ENCODE data around the gene TRIM37. TPM values are rescaled to one million over a fixed set of nuclear protein-coding genes. Genes with fewer than 3 reads are reported as not detected.
A peak's percentile ranks its signal among the peaks of the same experiment; 100 is the strongest.

The TRIM37 gene
- total RNA-seq, 1 donor from 2014 or later: 24.8 TPM

DNA sequence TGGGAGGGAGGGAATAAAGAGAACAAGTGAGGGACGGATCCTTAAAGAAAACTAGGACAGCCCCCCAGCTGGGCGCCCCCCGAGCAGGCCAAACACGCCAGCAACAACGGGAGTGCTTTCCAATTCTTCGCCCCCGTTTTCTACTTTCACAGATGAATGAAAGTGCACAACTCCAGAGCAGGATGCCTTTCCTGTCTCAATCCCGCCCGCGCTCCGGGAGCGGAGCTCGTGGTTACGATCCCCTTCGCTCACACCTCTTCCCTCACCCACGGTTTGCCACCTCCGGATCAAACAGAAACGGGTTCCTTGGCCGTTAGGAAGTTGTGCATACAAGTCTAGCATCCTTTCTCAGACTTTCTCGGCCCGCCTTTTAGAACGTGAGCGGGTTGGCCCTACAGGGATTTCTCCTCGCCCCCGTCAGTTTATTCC, 47.6 kb upstream of the TRIM37 start:
- no peak overlapping the region for H3K27ac Mint-ChIP-seq (ENCODE audit: unreplicated experiment)
- H3K36me3 Mint-ChIP-seq (ENCODE audit: low read depth, unreplicated experiment): no peaks in the 10 kb centered on the region
- no peaks in the 10 kb centered on the region for H3K9me3 Mint-ChIP-seq (ENCODE audit: unreplicated experiment)
- H3K27me3 Mint-ChIP-seq (ENCODE audit: unreplicated experiment): no peaks in the 10 kb centered on the region
- peaks cover 10% of the 10 kb centered on the region for H3K4me1 Mint-ChIP-seq (ENCODE audit: unreplicated experiment)
- DNase-seq (ENCODE audit: low spot score): peak; percentile 56
- TF ChIP-seq, protein P1, sequence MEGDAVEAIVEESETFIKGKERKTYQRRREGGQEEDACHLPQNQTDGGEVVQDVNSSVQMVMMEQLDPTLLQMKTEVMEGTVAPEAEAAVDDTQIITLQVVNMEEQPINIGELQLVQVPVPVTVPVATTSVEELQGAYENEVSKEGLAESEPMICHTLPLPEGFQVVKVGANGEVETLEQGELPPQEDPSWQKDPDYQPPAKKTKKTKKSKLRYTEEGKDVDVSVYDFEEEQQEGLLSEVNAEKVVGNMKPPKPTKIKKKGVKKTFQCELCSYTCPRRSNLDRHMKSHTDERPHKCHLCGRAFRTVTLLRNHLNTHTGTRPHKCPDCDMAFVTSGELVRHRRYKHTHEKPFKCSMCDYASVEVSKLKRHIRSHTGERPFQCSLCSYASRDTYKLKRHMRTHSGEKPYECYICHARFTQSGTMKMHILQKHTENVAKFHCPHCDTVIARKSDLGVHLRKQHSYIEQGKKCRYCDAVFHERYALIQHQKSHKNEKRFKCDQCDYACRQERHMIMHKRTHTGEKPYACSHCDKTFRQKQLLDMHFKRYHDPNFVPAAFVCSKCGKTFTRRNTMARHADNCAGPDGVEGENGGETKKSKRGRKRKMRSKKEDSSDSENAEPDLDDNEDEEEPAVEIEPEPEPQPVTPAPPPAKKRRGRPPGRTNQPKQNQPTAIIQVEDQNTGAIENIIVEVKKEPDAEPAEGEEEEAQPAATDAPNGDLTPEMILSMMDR (IDR thresholded peaks at IDR 0.05; ENCODE audit: unreplicated experiment): no peak
- H3K4me3 Mint-ChIP-seq (ENCODE audit: unreplicated experiment): no peak overlapping the region

DNA sequence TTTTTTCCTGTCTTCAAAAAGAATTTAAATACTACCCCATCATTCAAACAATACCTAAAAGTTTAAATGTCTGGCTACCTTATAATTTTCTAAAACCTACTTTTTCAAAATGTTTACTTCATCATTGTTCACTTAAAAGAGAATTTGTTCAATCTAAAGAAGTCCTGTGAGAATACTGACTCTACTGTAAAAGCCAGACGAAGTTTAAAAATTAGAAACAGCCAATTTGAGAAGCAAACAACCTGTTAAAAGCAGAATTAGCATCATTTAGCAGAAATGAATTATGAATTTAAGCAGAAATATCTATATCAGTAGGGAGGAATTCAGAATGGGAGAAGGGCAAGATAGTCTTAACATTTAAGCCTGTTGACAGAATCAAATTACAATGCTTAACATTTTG, 46.2 kb upstream of the TRIM37 start:
- Mint-ChIP-seq H3K4me3 (ENCODE audit: unreplicated experiment) (no peak overlapping the region), H3K9me3 (ENCODE audit: unreplicated experiment) (no peaks in the 10 kb centered on the region), H3K4me1 (ENCODE audit: unreplicated experiment) (peaks cover 10% of the 10 kb centered on the region)

DNA sequence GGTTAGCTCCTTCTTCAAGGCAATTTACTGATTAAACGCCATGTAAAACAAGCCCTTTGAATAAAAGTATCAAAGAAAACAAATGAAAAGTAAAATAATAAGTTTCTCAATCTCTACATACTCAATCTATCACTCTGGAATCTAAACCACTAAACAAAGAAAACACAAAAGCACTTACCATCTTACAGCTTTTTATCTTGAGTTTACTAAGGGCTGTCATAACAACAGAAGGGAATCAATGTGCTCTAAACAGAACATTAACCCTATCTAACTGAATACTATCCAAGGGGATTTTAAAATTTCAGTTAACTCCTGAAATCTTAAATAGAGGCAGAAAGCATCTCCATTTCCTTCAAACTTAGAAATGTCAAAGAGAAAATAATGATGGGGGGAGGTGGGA, 44.9 kb upstream of the TRIM37 start:
- Mint-ChIP-seq H3K4me3 (ENCODE audit: unreplicated experiment) (no peak overlapping the region), H3K27ac (ENCODE audit: unreplicated experiment) (peak overlapping the region; percentile 32), H3K4me1 (ENCODE audit: unreplicated experiment) (peaks cover 10% of the 10 kb centered on the region), H3K9me3 (ENCODE audit: unreplicated experiment) (no peaks in the 10 kb centered on the region), H3K27me3 (ENCODE audit: unreplicated experiment) (no peaks in the 10 kb centered on the region), H3K36me3 (ENCODE audit: low read depth, unreplicated experiment) (no peaks in the 10 kb centered on the region)
- no peak for DNase-seq (ENCODE audit: low spot score)
- TF ChIP-seq, protein P1 (IDR thresholded peaks at IDR 0.05; ENCODE audit: unreplicated experiment): no peak

More for the DNA sequence above, 46.2 kb upstream of the TRIM37 start:
- H3K27ac Mint-ChIP-seq (ENCODE audit: unreplicated experiment): peak overlapping the region; percentile 78
- TF ChIP-seq, protein P1 (IDR thresholded peaks at IDR 0.05; ENCODE audit: unreplicated experiment): no peak
- H3K36me3 Mint-ChIP-seq (ENCODE audit: low read depth, unreplicated experiment): no peaks in the 10 kb centered on the region
- H3K27me3 Mint-ChIP-seq (ENCODE audit: unreplicated experiment): no peaks in the 10 kb centered on the region
- DNase-seq (ENCODE audit: low spot score): no peak

DNA sequence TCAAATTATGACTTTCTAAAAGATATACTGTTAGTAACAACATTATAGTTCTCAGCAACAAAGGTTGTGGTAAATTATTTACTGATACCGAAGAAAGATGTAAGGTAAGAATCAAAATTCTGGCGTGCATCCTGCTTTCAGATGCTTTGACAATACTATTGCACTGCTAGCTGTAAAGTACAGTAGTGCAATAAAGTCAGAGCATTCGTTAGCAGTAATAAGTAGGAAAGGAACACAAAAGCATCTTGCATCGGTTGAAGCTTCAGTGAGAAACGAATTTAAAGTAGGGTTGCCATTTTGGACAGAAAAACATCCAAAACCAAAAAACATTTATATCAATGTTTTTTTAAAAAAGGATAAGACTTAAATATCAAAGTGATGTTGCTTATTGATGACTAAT, 44.3 kb upstream of the TRIM37 start:
- H3K27ac Mint-ChIP-seq (ENCODE audit: unreplicated experiment): no peak overlapping the region
- H3K4me3 Mint-ChIP-seq (ENCODE audit: unreplicated experiment): no peak overlapping the region
- no peaks in the 10 kb centered on the region for H3K36me3 Mint-ChIP-seq (ENCODE audit: low read depth, unreplicated experiment)
- DNase-seq (ENCODE audit: low spot score): no peak
- TF ChIP-seq, protein P1 (IDR thresholded peaks at IDR 0.05; ENCODE audit: unreplicated experiment): no peak
- peaks cover 6% of the 10 kb centered on the region for H3K4me1 Mint-ChIP-seq (ENCODE audit: unreplicated experiment)
- H3K9me3 Mint-ChIP-seq (ENCODE audit: unreplicated experiment): no peaks in the 10 kb centered on the region
- H3K27me3 Mint-ChIP-seq (ENCODE audit: unreplicated experiment): no peaks in the 10 kb centered on the region

DNA sequence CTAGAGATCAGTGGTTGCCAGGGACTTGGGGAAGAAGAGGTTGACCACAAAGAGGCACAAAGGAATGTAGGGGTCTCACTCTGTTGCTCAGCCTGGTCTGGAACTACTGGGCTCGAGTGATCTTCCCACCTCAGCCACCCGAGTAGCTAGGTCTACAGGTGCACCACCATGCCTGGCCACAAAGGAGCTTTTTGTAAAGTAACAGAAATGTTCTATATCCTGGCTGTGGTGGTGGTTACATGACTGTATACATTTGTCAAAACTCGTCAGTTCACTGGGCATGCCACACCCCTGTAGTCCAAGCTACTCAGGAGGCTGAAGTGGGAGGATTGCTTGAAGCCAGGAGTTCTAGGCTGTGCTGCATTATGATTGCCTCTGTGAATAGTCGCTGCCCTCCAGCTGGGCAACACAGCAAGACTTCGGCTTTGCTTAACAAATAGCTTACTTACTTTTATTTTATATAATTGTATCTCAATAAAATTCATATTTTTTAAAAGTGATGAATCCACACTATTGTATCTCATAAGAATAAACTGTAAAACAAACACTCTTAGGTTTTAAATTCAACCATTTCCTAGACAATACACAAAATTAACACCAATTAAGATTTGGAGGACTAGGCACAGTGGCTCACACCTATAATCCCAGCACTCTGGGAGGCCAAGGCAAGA, 43.3 kb upstream of the TRIM37 start:
- no peak overlapping the region for H3K27ac Mint-ChIP-seq (ENCODE audit: unreplicated experiment)
- DNase-seq (ENCODE audit: low spot score): no peak
- H3K4me1 Mint-ChIP-seq (ENCODE audit: unreplicated experiment): peaks cover 6% of the 10 kb centered on the region
- no peaks in the 10 kb centered on the region for H3K36me3 Mint-ChIP-seq (ENCODE audit: low read depth, unreplicated experiment)
- no peaks in the 10 kb centered on the region for H3K27me3 Mint-ChIP-seq (ENCODE audit: unreplicated experiment)
- TF ChIP-seq, protein P1 (IDR thresholded peaks at IDR 0.05; ENCODE audit: unreplicated experiment): no peak
- H3K9me3 Mint-ChIP-seq (ENCODE audit: unreplicated experiment): no peaks in the 10 kb centered on the region
- no peak overlapping the region for H3K4me3 Mint-ChIP-seq (ENCODE audit: unreplicated experiment)
